ENCODE data around the gene ATP10A.

The ATP10A gene

GRCh38 chr15:25732191-25732590 is 130.9 kb downstream of the ATP10A start:
- peaks cover 0 to 5% (median 0%) of the 10 kb centered on the region in 11 experiments; a peak in 7 of 22 replicates for H4K20me1 ChIP-seq
- H3K27me3 ChIP-seq = no peaks in the 10 kb centered on the region
- 0 out of 20 replicates have a peak, but pooled peaks cover 0 to 3% (median 0%) of the 10 kb centered on the region in 10 experiments for H3K4me1 ChIP-seq
- H3K9ac ChIP-seq = no peak overlapping the region
- H3K9me3 ChIP-seq (replicated peaks in 1 of 11) = no peaks in the 10 kb centered on the region
- H3K4me3 ChIP-seq = no peak overlapping the region
- peaks cover 0 to 28% (median 0%) of the 10 kb centered on the region in 11 experiments; a peak in 5 of 22 replicates for H3K36me3 ChIP-seq
- H3K27ac ChIP-seq = no peak overlapping the region
- TF ChIP-seq Cebpa-rat (IDR thresholded peaks at IDR 0.05) = no peak
- H3K4me2 ChIP-seq = no peak overlapping the region

GRCh38 chr15:25731411-25731810 is 131.7 kb downstream of the ATP10A start:
- H3K9me3 ChIP-seq (replicated peaks in 1 of 11) = no peaks in the 10 kb centered on the region
- no peaks in the 10 kb centered on the region for H3K27me3 ChIP-seq
- H3K9ac ChIP-seq = no peak overlapping the region
- H3K27ac ChIP-seq = no peak overlapping the region
- no peak for TF ChIP-seq Cebpa-rat (IDR thresholded peaks at IDR 0.05)
- no peak overlapping the region for H3K4me2 ChIP-seq
- H3K4me1 ChIP-seq = 0 out of 20 replicates have a peak, but pooled peaks cover 0 to 3% (median 0%) of the 10 kb centered on the region in 10 experiments
- no peak overlapping the region for H3K4me3 ChIP-seq
- peaks cover 0 to 5% (median 0%) of the 10 kb centered on the region in 11 experiments; a peak in 6 of 22 replicates for H4K20me1 ChIP-seq
- peaks cover 0 to 31% (median 0%) of the 10 kb centered on the region in 11 experiments; a peak in 6 of 22 replicates for H3K36me3 ChIP-seq

- Histone ChIP-seq H3K36me3 (peaks cover 0 to 29% (median under 1%) of the 10 kb centered on the region in 11 experiments; a peak in 8 of 22 replicates), H3K9ac (no peak overlapping the region), H3K27me3 (no peaks in the 10 kb centered on the region), H4K20me1 (peaks cover 0 to 5% (median 0%) of the 10 kb centered on the region in 11 experiments; a peak in 6 of 22 replicates), H3K9me3 (replicated peaks in 1 of 11) (no peaks in the 10 kb centered on the region), H3K27ac (no peak overlapping the region), H3K4me3 (no peak overlapping the region), H3K4me1 (0 out of 20 replicates have a peak, but pooled peaks cover 0 to 3% (median 0%) of the 10 kb centered on the region in 10 experiments), H3K4me2 (no peak overlapping the region)
- TF ChIP-seq Cebpa-rat (IDR thresholded peaks at IDR 0.05) = no peak
Observed at GRCh38 chr15:25730918-25731317, 132.2 kb downstream of the ATP10A start.

GRCh38 chr15:25728816-25729215 is 134.3 kb downstream of the ATP10A start:
- H3K9ac ChIP-seq = no peak overlapping the region
- TF ChIP-seq Cebpa-rat (IDR thresholded peaks at IDR 0.05) = no peak
- peaks cover 0 to 5% (median 0%) of the 10 kb centered on the region in 11 experiments; a peak in 6 of 22 replicates for H4K20me1 ChIP-seq
- H3K4me3 ChIP-seq = no peak overlapping the region
- H3K36me3 ChIP-seq = peaks cover 0 to 38% (median 10%) of the 10 kb centered on the region in 11 experiments; a peak in 10 of 22 replicates
- H3K27me3 ChIP-seq = peaks cover 0 to 6% (median 0%) of the 10 kb centered on the region in 11 experiments; a peak in 2 of 22 replicates
- H3K4me1 ChIP-seq = 0 out of 20 replicates have a peak, but pooled peaks cover 0 to 3% (median 0%) of the 10 kb centered on the region in 10 experiments
- no peak overlapping the region for H3K27ac ChIP-seq
- H3K9me3 ChIP-seq (replicated peaks in 1 of 11) = no peaks in the 10 kb centered on the region
- no peak overlapping the region for H3K4me2 ChIP-seq

GRCh38 chr15:25727867-25728600 is 135.1 kb downstream of the ATP10A start:
- TF ChIP-seq Cebpa-rat (IDR thresholded peaks at IDR 0.05) = no peak
- Histone ChIP-seq H3K4me3 (no peak overlapping the region), H3K9ac (no peak overlapping the region), H3K4me2 (no peak overlapping the region), H3K9me3 (replicated peaks in 1 of 11) (no peaks in the 10 kb centered on the region), H3K36me3 (peaks cover 0 to 37% (median 10%) of the 10 kb centered on the region in 11 experiments; a peak in 11 of 22 replicates), H4K20me1 (peaks cover 0 to 5% (median 0%) of the 10 kb centered on the region in 11 experiments; a peak in 5 of 22 replicates), H3K27ac (no peak overlapping the region), H3K4me1 (0 out of 20 replicates have a peak, but pooled peaks cover 0 to under 1% (median 0%) of the 10 kb centered on the region in 10 experiments), H3K27me3 (peaks cover 0 to 6% (median 0%) of the 10 kb centered on the region in 11 experiments; a peak in 2 of 22 replicates)

GRCh38 chr15:25727116-25727515 is 136.0 kb downstream of the ATP10A start:
- H3K27me3 ChIP-seq = peaks cover 0 to 13% (median 2%) of the 10 kb centered on the region in 11 experiments; a peak in 6 of 22 replicates
- H3K27ac ChIP-seq = no peak overlapping the region

GRCh38 chr15:25725758-25726157 is 137.4 kb downstream of the ATP10A start:
- no peak overlapping the region for H3K4me3 ChIP-seq
- no peak for TF ChIP-seq Cebpa-rat (IDR thresholded peaks at IDR 0.05)
- peaks cover 0 to 14% (median 4%) of the 10 kb centered on the region in 11 experiments; a peak in 9 of 22 replicates for H4K20me1 ChIP-seq
- no peak overlapping the region for H3K9ac ChIP-seq
- peaks cover 0 to 10% (median 7%) of the 10 kb centered on the region in 10 experiments; a peak in 8 of 20 replicates for H3K4me1 ChIP-seq
- H3K9me3 ChIP-seq (replicated peaks in 1 of 11) = no peaks in the 10 kb centered on the region
- no peak overlapping the region for H3K4me2 ChIP-seq
- peaks cover 0 to 51% (median 15%) of the 10 kb centered on the region in 11 experiments; a peak in 11 of 22 replicates for H3K36me3 ChIP-seq
- no peak overlapping the region for H3K27ac ChIP-seq
- peaks cover 0 to 26% (median 13%) of the 10 kb centered on the region in 11 experiments; a peak in 11 of 22 replicates for H3K27me3 ChIP-seq

More at GRCh38 chr15:25727116-25727515, 136.0 kb downstream of the ATP10A start:
- Histone ChIP-seq H3K9me3 (replicated peaks in 1 of 11) (no peaks in the 10 kb centered on the region), H4K20me1 (peaks cover 0 to 8% (median 0%) of the 10 kb centered on the region in 11 experiments; a peak in 6 of 22 replicates), H3K4me2 (no peak overlapping the region), H3K4me3 (no peak overlapping the region), H3K9ac (no peak overlapping the region), H3K36me3 (peaks cover 0 to 40% (median 10%) of the 10 kb centered on the region in 11 experiments; a peak in 11 of 22 replicates), H3K4me1 (no peaks in the 10 kb centered on the region)
- no peak for TF ChIP-seq Cebpa-rat (IDR thresholded peaks at IDR 0.05)

GRCh38 chr15:25724899-25725298 is 138.2 kb downstream of the ATP10A start:
- Histone ChIP-seq H3K9me3 (replicated peaks in 1 of 11) (no peaks in the 10 kb centered on the region), H3K4me1 (peaks cover 0 to 18% (median 14%) of the 10 kb centered on the region in 10 experiments; a peak in 9 of 20 replicates), H3K27me3 (peaks cover 0 to 35% (median 15%) of the 10 kb centered on the region in 11 experiments; a peak in 11 of 22 replicates), H3K4me2 (no peak overlapping the region), H3K27ac (no peak overlapping the region), H4K20me1 (peaks cover 0 to 16% (median 4%) of the 10 kb centered on the region in 11 experiments; a peak in 10 of 22 replicates), H3K4me3 (no peak overlapping the region), H3K9ac (no peak overlapping the region), H3K36me3 (peaks cover 0 to 51% (median 17%) of the 10 kb centered on the region in 11 experiments; a peak in 11 of 22 replicates)
- TF ChIP-seq Cebpa-rat (IDR thresholded peaks at IDR 0.05) = no peak

GRCh38 chr15:25721605-25721955 is 141.5 kb downstream of the ATP10A start:
- peaks cover under 1 to 59% (median 23%) of the 10 kb centered on the region in 11 experiments; a peak in 16 of 22 replicates for H3K27me3 ChIP-seq
- H3K27ac ChIP-seq = no peak overlapping the region
- no peak for TF ChIP-seq Cebpa-rat (IDR thresholded peaks at IDR 0.05)
- H3K4me3 ChIP-seq = no peak overlapping the region
- H3K4me2 ChIP-seq = peak overlapping the region in 5 of 11 experiments; percentile 6 to 97 (median 17); a peak in 7 of 22 replicates
- peaks cover 0 to 42% (median 17%) of the 10 kb centered on the region in 11 experiments; a peak in 11 of 22 replicates for H3K36me3 ChIP-seq
- no peak overlapping the region for H3K9ac ChIP-seq
- H3K9me3 ChIP-seq (replicated peaks in 1 of 11) = no peaks in the 10 kb centered on the region
- peaks cover 0 to 47% (median 30%) of the 10 kb centered on the region in 11 experiments; a peak in 18 of 22 replicates for H4K20me1 ChIP-seq
- peaks cover 21 to 51% (median 46%) of the 10 kb centered on the region in 10 experiments for H3K4me1 ChIP-seq
